SKM-1 treated with dmso at 0.1 percent for 144 hours (cell line): ENCODE results near the gene ZNF532.
"Not testable (repeated sequence)": the region's sequence is repeated elsewhere in the genome, so short reads cannot be mapped to it uniquely, and the experiment has no call there.

Experiments used
- DNase-seq: peaks from one replicate; lab custom pipeline; 2025; ENCODE audit not compliant: unreplicated experiment; lab: John Stamatoyannopoulos, UW

Gene ZNF532

GRCh38 chr18:58998401-58999203 is 133.9 kb downstream of the ZNF532 start:
- DNase-seq, result no peak

- no peak for DNase-seq
These were observed 136.5 kb downstream of the ZNF532 start for GRCh38 chr18:59001166-59001565.

- no peak for DNase-seq
These were observed 137.0 kb downstream of the ZNF532 start for GRCh38 chr18:59001721-59002120.

GRCh38 chr18:59002974-59003594 is 138.4 kb downstream of the ZNF532 start:
- no peak for DNase-seq

- DNase-seq, result no peak
These were observed 140.6 kb downstream of the ZNF532 start for GRCh38 chr18:59005262-59005661.

GRCh38 chr18:59006461-59007067 is 141.9 kb downstream of the ZNF532 start:
- DNase-seq, result no peak

- no peak for DNase-seq
These were observed 143.8 kb downstream of the ZNF532 start for GRCh38 chr18:59008302-59008974.

- DNase-seq, result no peak
These were observed 145.2 kb downstream of the ZNF532 start for GRCh38 chr18:59009846-59010245.

- DNase-seq, result no peak
These were observed 146.6 kb downstream of the ZNF532 start for GRCh38 chr18:59011289-59011688.

- no peak for DNase-seq
These were observed 147.1 kb downstream of the ZNF532 start for GRCh38 chr18:59011786-59012185.

- DNase-seq, result no peak
These were observed 148.4 kb downstream of the ZNF532 start for GRCh38 chr18:59012815-59013705.

- no peak for DNase-seq
These were observed 149.1 kb downstream of the ZNF532 start for GRCh38 chr18:59013744-59014143.

GRCh38 chr18:59015531-59016152 is 151.0 kb downstream of the ZNF532 start:
- DNase-seq, result no peak

GRCh38 chr18:59021500-59021899 is 156.8 kb downstream of the ZNF532 start:
- DNase-seq, result no peak

- no peak for DNase-seq
These were observed 157.7 kb downstream of the ZNF532 start for GRCh38 chr18:59022167-59022945.

- DNase-seq, result no peak
These were observed 160.2 kb downstream of the ZNF532 start for GRCh38 chr18:59024829-59025228.

- DNase-seq, result not testable (repeated sequence)
These were observed 160.9 kb downstream of the ZNF532 start for GRCh38 chr18:59025532-59025931.

- no peak for DNase-seq
These were observed 161.7 kb downstream of the ZNF532 start for GRCh38 chr18:59026364-59026763.

- no peak for DNase-seq
These were observed 162.2 kb downstream of the ZNF532 start for GRCh38 chr18:59026831-59027410.
